ENCODE results near the gene ACRV1. TPM values are rescaled to one million over a fixed set of nuclear protein-coding genes. Genes with fewer than 3 reads are reported as not detected.

The ACRV1 gene
- total and polyA plus RNA-seq, 2 of the 4 experiments (the other 2 are of a cell fraction): not detected

GRCh38 chr11:125645871-125646270, 34.8 kb downstream of the ACRV1 start:
- H3K23ac ChIP-seq (ENCODE audit: low read depth, low read length): no peak overlapping the region
- no peak overlapping the region for H3K9ac ChIP-seq (ENCODE audit: low read depth, low read length)
- no peak overlapping the region for H3K18ac ChIP-seq (ENCODE audit: low read depth, low read length)

More at GRCh38 chr11:125645871-125646270, 34.8 kb downstream of the ACRV1 start:
- H3K14ac ChIP-seq (replicated peaks; ENCODE audit: low read depth, low read length): no peak overlapping the region
- no peak overlapping the region for H3K56ac ChIP-seq (ENCODE audit: extremely low read depth, insufficient read depth, low read length)
- H4K20me1 ChIP-seq (ENCODE audit: insufficient read depth, low read length): no peaks in the 10 kb centered on the region
- H3K27me3 ChIP-seq (ENCODE audit: control insufficient read depth, insufficient read depth, low read length): no peaks in the 10 kb centered on the region
- H3K4me3 ChIP-seq (ENCODE audit: insufficient read depth, low read depth, low read length): no peak overlapping the region
- CTCF ChIA-PET: no interaction called here
- peaks cover 0 to 8% of the 10 kb centered on the region in 2 experiments; a peak in 1 of 4 replicates for H3K79me1 ChIP-seq (ENCODE audit: low read depth in 1 of 2, low read length in 2 of 2)
- DNase-seq (no peak), ATAC-seq (ENCODE audit: low read depth) (no peak)
- H4K8ac ChIP-seq (ENCODE audit: low read depth in 2 of 2, low read length in 2 of 2): no peak overlapping the region
- no peak overlapping the region for H2BK20ac ChIP-seq (ENCODE audit: low read depth, low read length)
- dilution Hi-C loops (cut with HindIII; ENCODE audit: low sequenced_read_pairs, unreplicated experiment): no loop called here
- no peaks in the 10 kb centered on the region for H3K9me3 ChIP-seq (ENCODE audit: control insufficient read depth, insufficient read depth, low read length)
- H3K9me1 ChIP-seq (ENCODE audit: insufficient read depth, low read length): no peaks in the 10 kb centered on the region
- POLR2A ChIA-PET (ENCODE audit: unreplicated experiment): no interaction called here
- H3K27ac ChIP-seq (ENCODE audit: insufficient read depth, low read length): no peak overlapping the region
- no peak overlapping the region for H2BK15ac ChIP-seq (ENCODE audit: low read depth, low read length)
- intact Hi-C loops (cut with micrococcal nuclease): no loop called here
- H2AFZ ChIP-seq (replicated peaks; ENCODE audit: low read length, poor library complexity): no peak overlapping the region
- no peak overlapping the region for H3K4ac ChIP-seq (ENCODE audit: low read depth, low read length)
- no peak overlapping the region for H4K91ac ChIP-seq (ENCODE audit: insufficient read depth, low read depth, low read length)
- H3K4me1 ChIP-seq (ENCODE audit: control insufficient read depth, insufficient read depth, low read length): no peaks in the 10 kb centered on the region
- TF ChIP-seq CEBPB (IDR thresholded peaks at IDR 0.05; ENCODE audit: low read depth, low read length) (peak; percentile 66), BHLHE40 (IDR thresholded peaks at IDR 0.05; ENCODE audit: low read depth, low read length) (no peak)
- peaks cover 6% of the 10 kb centered on the region for H3K36me3 ChIP-seq (ENCODE audit: control insufficient read depth, insufficient read depth, low read length)
- no CpG with 5 or more reads among the region's 3 CpGs for WGBS, 2 experiments (ENCODE audit: extremely low coverage in 2 of 2, insufficient read length in 1 of 2)
- no TSS peak for BruUV-seq (replicated peaks)
- no peak overlapping the region for H2AK5ac ChIP-seq (ENCODE audit: low read depth, low read length)
- H2BK5ac ChIP-seq (ENCODE audit: low read depth, low read length, poor library complexity, severe bottlenecking): no peak overlapping the region
- H4K5ac ChIP-seq (ENCODE audit: low read depth, low read length): no peak overlapping the region
- H2AK9ac ChIP-seq (replicated peaks; ENCODE audit: low read depth, low read length, poor library complexity): no peak overlapping the region
- no peak overlapping the region for H2BK120ac ChIP-seq (ENCODE audit: low read depth, low read length)
- in situ Hi-C loops (cut with MboI; ENCODE audit: low sequenced_read_pairs): no loop called here
- H3K4me2 ChIP-seq (ENCODE audit: low read depth, low read length): no peak overlapping the region
